DMS79 treated with DMSO at 0.1 percent for 48 hours (cell line): ENCODE results near the gene PNLIP.

ENCODE experiments used
- DNase-seq: peaks from one replicate; lab custom pipeline; 2025; lab: John Stamatoyannopoulos, UW

PNLIP gene

DNA sequence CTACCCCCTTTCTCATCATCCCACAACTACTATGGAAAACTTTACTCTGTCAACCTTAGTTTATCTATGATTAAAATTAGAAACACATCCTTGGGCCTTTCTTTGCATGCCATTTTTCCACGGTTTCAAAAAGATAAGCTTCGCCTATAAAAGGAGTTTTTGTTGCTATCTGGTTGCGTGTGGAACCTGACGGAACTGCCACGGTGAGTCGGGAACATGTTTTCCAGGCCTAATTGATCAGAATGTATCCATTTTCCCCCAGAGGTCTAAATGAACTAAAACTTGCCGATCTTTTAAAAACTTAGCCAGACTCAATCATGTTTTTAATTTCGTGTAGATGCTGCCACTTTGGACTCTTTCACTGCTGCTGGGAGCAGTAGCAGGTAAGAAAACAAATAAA, at the start of gene PNLIP:
PNLIP (plus strand) TSS at position 176 of the 400 bp plus-strand sequence; CDS start at position 338, 162 bp downstream.
- no peak for DNase-seq

DNA sequence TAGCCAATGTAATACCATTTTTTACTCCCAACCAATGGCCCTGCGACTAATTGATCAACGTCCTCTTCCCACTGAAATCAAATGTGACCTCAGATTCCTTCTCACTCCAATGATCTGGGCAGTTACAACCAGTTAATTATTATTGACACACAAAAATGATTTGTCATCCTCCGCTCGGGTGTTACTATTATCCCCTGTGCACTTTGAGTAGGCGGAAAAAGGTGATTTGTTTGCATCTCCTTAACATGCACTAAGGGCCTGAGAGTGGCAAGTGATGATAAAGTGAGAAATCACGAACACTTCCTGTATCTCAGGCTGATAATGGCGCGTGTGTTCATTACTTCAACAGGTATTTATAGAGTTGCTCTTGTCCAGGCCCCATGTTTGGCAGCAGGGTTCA, 40.9 kb upstream of the PNLIP start:
- DNase-seq = no peak

DNA sequence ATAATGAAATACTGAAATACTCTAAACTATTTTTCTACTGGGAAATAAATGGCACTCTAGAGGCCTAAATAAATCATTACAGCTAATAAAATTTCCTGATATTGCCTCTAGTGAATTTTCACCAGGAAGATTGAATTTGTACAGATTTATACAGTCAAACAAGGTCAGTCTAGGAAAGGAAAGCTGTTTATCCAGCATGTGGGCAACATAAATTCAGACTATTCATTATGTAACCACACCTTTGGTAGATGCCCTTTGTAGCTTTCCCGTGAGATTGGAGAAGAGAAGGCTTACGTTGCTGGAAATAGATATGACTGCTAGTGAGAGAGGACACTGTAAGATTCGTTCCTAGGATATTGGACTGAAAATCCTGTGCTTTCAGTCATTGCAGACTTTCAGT, 35.2 kb upstream of the PNLIP start:
- DNase-seq = no peak

DNA sequence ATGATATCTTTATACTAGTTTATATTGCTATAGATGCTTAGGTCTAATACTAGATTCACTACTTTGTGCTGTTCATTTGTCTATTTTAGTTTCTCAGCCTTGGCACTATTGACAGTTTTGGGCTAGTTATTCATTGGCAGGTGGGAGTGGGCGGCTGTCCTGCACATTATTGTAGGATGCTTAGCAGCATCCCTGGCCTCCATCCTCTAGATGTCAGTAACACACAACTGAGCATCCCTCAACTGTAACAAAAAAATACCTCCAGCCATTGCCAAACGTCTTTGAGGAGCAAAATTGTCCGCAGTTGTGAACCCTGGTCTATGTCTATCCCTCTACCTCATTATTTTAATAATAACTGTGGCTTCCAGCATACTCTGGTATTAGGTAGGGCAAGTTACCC, 34.4 kb upstream of the PNLIP start:
- no peak for DNase-seq

DNA sequence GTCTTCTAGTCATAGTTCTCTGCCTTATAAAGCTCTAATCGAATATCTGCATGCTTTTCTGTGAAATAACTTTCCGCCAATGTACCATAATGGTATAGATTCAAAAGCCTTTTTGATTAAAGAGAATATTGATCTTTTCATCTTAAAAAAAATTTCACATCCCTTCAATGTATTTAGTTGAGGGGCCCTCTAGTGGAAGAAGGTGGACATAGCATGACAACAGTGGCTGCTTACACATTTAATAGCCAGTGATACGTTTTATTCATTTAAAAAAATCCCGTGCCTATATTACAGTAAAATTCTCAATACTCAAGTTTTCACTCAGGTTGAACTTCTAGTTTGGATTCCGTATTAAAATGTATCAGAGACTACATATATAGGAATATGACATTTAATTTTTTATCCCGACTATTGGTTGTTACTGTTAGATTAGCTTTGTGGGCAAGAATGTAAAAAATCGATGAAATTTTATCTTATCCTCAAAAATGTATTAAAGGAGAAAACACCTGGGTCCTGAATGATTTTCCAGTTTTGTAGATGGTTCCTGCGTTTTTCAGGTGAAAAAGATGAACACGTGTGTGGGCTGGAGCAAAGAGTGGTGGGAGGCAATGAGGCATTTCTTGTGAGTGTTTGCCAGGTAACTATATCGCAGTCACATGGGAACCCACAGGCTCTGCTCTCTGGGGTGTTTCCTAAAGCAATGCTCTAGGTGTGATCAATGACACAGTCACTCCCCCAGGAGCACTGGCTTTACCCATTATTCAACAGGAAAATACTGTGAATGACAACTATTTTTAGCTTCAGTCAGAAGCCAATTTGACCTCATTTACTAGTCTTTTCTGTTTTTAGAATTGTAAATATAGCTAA, 24.1 kb upstream of the PNLIP start:
- DNase-seq = no peak

DNA sequence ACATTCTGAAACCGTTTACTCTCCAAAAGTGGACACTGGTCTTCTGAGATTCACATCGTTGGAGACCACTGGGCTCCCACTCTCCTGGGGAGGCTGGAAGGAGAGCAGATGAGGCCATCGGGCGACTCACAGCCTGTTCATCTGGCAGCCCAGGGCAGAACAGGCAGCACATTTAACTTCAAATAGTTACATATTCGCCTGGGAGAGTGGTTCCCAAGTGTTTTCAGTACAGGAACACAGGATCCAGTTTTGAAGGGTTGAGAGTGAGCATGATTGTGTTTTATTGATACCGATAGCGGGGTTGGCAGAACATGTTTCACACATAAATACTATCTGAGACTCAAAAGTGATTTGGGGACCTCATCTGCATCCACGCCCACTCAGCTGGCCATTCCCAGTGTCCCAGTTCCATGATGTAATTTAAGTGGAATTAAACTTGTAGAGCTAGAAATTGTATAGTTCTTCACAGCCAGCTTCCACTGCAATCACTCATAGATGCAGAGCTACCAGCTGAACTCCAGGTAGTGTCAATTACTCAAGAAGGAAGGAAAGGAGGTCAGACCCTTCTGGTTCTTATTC, 22.8 kb upstream of the PNLIP start:
- no peak for DNase-seq

DNA sequence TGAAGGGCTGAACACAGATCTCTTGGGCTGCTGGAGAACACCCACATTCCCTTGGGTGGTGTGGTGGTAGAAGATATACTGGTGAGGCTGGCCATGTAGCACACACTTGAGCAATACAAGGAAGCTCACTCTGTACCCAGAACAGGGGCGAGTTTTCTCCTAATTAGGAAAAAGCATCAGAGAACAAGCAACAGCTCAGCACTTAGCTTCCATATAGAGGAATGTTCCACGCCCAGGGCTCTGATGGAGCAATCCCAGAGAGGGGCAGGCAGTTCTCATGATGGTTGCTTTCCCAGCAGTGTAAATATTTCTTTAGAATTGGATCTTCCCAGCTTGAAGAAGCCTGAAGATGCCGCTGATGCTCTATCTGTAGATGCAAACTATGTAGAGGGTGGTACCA, 21.0 kb upstream of the PNLIP start:
- no peak for DNase-seq

DNA sequence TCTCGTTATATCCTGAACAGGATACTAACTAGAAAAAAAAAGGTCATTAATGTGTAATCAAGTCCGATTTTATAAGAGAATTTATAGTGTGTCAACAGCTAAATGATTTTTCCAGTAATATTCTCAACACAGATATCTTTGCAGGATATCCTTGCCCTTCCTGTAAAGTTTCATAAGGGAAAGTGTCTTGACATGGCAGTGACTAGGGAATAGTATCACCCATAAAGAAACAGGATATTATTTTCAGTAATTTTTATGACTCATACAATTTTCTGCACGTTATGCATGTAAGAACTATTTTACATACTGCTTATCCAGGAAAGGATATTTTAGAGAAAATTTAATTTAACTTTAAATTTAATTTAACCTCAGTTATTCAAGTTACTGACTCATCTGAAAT, 19.5 kb upstream of the PNLIP start:
- DNase-seq = no peak

DNA sequence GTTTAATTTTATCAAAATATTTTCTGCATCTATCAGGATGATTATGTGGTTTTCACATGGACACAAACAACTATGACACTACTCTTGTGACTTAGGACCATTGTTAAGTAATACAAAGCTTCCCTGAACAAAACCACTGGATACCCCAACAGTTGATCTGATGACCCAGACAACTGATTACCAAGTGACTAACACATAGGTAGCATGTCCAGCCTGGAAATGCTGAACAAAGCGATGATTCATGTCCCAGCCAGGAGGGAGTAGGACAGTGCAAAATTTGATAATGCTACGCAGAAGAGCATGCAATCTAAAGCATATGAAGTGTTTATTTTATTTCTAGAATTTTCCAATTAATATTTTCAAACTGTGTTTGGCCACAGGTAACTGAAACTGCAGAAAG, 8.9 kb upstream of the PNLIP start:
- DNase-seq = no peak

DNA sequence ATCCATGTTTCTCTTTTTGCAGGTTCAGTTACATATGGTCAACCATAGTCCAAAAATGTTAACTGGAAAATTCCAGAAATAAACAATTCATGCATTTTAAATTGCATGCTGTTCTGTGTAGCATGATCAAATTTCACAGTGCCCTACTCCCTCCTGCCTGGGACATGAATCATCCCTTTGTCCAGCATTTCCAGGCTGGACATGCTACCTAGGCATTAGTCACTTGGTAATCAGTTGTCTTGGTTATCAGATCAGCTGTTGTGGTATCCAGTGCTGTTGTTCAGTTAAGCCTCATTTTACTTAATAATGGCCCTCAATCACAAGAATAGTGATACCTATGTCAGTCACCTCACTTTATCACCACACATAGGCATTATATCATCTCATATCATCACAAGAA, 7.3 kb upstream of the PNLIP start:
- DNase-seq = no peak

DNA sequence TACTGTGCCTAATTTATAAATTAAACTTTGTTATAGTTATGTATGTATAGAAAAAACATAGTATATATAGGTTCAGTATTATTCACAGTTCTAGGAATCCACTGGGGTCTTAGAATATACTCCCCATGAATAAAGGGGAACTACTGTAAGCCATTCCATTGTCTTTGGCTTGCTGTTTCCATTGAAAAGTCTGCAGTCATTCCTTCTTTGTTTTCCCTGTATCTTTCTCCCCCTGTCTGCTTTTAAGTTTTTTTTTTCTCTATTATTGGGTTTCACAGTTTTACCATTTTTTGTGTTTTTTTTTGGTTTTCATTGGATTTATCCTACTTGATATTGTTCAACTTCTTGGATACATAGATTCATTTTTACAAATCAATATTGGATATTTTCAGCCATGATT, 6.7 kb upstream of the PNLIP start:
- DNase-seq = no peak

DNA sequence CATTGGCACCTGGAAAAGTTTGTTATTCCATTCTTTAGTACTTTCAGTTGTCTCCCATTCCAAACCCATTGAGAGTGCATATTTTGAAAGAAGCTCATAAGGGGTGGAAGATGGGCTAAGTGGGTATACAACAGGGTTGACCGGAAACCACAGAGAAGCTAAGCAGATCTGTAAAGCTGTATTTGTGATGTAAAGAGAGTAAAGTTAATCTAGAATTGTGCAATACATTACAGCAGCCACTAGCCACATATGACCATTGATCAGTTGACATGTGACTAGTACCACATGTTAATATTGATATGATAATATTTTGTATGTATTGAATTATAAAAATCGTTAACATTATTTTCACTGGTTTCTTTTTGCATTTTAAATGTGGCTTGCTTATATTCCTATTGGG, 4.9 kb upstream of the PNLIP start:
- no peak for DNase-seq

DNA sequence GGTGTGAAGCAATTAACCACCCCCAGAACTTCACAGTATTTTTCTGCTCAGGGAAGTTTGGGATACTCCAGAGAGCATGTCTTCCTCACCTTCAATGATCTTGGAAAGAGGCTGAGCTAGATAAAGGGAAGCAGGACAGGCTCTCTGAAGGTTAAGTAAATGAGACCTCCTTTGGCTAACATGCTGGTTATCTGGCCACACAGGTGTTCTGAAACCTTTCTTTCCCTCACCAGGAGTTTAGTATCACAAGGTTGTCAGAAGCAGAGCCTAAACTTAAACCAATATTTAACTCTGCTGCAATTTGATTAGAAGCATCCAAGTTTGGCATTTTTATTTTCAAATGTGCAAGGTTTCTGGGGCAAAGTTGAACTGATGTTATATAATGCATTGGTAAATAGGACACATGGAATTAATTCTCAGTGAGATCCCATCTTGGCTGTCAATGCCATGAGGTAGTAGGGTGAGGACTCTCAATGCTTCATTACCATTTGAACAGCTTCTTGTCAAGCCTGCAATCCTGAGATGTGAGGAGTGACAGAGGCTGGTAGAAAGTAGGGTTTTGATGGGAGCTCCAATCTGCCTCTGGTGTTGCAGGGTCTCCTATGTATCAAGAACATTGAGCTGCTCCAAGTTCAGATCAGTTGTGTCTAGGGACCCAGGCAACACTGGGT, 3.6 kb upstream of the PNLIP start:
- no peak for DNase-seq

DNA sequence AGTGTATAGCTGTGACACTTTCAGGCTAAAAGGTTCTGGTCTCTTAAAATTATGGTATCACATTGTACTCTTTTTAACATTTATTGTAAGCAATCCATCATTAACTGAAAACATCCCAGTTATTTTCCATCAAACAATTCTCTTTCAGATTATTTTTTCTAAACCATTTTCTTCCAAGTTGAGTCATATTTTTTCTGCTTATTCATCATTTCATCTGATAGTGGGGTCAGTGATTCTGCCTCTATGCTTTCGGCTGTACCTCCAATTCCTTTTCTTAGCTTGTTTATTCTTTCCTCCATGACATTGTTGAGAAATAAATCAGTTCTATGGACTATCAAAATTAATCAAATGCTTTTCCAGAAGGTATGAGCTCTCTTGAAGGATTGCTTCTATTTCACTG, 609 bp upstream of the PNLIP start:
- no peak for DNase-seq

DNA sequence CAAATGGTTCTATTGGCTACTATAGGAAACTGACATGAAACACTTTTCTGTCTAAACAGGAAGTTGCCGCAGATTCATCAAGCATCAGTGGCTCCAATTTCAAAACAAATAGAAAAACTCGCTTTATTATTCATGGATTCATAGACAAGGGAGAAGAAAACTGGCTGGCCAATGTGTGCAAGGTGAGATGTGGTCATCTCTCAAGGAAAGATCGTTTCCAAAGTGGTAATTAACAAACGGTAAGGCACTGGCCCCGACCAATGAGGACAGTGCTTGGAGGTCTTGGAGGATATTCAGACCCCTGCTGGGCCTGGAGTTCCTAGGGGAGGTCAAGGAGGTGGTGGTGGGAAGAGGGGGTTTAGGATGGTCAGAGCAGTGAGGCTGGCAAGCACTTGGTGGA, 2.6 kb downstream of the PNLIP start:
- DNase-seq = no peak

DNA sequence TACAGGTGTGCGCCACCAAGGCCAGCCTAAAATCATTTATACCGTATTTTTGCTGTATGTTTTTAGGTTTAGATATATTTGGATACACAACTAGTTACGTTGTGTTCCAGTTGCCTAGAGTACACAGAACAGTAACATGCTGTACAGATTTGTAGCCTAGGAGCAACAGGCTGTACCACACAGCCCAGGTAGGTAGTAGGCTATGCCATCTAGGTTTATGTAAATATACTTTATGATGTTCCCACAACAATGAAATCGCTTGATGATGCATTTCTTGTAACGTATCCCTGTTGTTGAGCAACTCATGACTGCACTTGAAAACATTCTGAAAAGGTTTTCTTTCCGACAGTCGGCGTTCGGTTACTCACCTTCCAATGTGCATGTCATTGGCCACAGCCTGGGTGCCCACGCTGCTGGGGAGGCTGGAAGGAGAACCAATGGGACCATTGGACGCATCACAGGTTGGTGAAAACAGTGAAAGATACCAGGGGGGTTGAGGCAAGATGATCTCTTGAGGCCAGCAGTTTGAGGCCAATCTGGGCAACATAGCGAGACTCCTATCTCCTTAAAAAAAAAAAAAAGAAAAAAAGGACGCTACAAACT, 7.7 kb downstream of the PNLIP start:
- no peak for DNase-seq

DNA sequence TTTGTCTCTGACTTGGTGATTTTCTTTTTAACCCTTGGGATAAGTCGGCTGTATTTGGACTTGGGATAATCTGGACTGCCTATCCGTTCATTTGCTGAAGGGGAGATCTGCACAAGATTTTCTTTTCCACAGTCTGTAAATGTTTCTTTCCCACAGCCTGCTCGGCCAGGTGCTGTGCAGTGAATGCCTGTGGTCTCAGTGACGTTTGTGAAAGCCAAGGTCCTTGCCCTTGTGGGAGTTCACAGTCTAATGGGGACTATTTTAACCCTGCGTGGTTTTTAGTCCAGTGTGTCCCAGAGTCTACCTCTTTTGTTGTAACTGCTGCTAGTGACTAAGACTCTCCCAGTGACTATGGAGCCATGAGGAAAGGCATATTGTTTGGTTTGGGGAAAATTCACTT, 8.9 kb downstream of the PNLIP start:
- no peak for DNase-seq

DNA sequence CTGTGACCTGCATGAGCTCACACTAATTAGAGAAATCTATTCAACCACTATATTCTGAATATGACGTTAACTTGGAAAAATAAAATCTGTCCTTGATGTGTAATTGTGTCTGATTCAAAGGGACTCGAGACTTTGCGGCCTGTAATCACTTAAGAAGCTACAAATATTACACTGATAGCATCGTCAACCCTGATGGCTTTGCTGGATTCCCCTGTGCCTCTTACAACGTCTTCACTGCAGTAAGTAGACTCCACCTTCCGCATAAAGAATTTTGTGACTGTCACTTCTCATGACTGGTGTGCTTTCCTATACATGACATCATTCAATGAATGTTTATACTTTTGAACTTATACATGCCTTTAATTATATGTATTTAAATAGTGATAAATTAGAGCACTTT, 10.1 kb downstream of the PNLIP start:
- no peak for DNase-seq

DNA sequence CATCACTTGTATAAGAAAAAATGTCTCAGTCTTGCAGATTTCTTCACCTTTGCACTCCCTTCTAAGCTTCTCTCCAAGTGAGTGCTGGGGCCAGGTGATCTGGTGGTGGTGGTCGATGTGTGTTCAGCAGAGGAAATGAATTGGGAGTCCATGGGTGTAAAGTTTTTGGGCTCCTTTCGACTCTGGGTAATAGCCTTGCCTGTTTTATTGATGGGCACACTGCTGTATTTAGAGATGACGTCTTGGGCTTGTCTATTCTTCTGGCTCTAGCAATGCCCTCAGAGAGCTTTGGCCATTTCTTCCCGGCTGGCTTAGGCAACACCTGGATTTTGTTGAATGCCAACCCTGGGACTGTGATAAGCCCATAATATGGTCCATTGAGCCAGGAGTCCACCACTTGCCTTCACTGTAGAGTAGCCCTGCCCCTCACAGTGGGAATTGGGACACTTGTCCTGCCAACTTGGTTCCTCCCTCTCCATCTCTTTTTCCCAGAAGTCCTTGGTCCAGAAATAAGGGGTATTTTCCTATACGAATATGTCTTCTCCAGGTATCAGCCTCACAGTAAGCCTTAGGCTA, 11.7 kb downstream of the PNLIP start:
- no peak for DNase-seq

DNA sequence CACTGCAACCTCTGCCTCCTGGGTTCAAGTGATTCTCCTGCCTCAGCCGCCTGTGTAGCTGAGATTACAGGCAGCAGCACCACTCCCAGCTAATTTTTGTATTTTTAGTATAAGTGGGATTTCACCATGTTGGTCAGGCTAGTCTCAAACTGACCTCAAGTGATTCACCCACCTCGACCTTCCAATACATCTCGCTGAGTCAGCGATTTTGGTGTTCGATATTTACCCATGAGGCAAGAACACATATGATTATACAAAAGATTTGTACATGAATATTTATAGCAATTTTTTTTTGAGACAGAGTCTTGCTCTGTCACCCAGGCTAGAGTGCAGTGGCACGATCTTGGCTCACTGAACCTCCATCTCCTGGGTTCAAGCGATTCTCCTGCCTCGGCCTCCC, 19.8 kb downstream of the PNLIP start:
- DNase-seq = no peak

DNA sequence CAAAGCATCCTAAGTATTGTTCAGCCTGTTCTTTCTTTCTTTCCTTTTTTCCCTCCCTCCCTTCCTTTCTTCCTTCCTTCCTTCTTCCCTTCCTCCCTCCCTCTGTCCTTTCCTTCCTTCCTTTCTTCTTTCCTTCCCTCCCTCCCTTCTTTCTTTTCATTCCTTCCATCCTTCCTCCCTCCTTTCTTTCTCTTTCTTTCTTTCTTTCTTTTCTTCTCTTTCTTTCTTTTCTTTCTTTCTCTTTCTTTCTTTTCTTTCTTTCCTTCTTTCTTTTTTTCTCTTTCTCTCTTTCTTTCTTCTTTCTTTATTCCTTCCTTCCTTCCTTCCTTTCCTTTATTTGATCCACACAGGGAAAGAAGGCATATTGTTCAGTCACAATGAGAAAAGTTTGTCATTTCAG, 21.2 kb downstream of the PNLIP start:
- DNase-seq = no peak

DNA sequence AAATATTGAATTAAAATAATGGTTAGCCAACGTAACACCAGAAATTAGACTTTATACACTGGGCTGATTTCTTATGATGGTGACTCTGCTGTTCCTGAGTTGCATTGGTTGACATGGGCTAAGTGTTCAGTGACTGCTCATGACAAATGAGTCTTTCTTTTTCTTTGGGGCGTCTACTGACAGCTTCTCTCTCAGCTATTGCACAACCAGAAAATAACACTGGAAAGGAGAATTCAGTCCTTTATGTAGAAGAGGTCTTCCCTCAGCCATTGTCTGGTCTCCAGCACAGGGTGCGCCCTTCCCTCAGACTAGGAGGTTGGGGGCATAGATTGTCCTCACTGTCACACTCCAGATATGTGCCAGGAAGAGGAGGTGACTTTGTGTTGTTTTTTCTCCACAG, 21.6 kb downstream of the PNLIP start:
- no peak for DNase-seq

DNA sequence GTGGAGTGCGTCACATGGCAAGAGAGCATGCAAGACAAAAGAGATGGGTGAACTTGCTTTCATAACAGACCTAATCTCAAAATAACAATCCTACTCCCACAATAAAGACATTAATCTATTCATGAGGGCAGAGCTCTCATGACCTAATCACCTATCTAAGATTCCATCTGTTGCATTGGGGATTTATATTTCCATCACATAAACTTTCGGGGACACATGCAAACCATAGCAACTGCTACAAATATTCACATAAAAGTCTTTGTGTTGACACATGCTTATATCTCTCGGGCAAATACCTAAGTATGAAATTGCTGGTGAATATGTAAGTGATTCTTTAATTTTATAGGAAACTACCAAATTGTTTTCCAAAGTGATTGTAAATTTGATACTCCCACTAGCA, 29.1 kb downstream of the PNLIP start:
- DNase-seq = no peak
